ENCODE results near the gene SLC15A3. TPM values are rescaled to one million over a fixed set of nuclear protein-coding genes. Genes with fewer than 3 reads are reported as not detected.

Gene SLC15A3
- total RNA-seq, 4 donors from 2014 or later: 5.9 to 44.5 (median 28.7) TPM

DNA sequence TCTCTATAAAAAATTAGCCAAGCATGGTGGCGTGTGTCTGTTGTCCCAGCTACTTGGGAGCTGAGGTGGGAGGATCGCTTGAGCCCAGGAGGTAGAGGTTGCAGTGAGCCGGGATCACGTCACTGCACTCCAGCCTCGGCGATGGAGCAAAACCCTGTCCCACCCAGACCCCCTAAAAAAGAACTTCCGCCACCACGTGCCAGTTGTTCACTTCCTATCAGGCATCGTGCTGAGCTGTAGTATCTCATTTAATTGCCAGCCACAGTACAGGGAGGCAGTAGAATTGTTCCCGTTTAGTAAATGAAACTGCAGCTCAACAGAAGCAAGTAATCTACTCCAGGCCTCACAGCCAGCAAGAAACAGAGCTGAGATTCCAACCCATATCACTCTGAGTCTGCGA lies 30.7 kb downstream of the SLC15A3 start:
- no peak overlapping the region for H3K27ac ChIP-seq
- H3K4me1 ChIP-seq: peaks cover 13 to 28% of the 10 kb centered on the region in 2 donors
- no peak for TF ChIP-seq POLR2A (IDR thresholded peaks at IDR 0.05)
- H3K4me3 ChIP-seq: no peak overlapping the region
- no peaks in the 10 kb centered on the region for H3K27me3 ChIP-seq
- H3K36me3 ChIP-seq: no peaks in the 10 kb centered on the region
- no peak for DNase-seq
- no peaks in the 10 kb centered on the region for H3K9me3 ChIP-seq
- intact Hi-C loops (cut with DNase I; ENCODE audit: low total_unique reads): no loop called here

- H3K4me3 ChIP-seq: no peak overlapping the region
- no peak overlapping the region for H3K27ac ChIP-seq
- no peak for DNase-seq
- intact Hi-C loops (cut with DNase I; ENCODE audit: low total_unique reads): no loop called here
- no peaks in the 10 kb centered on the region for H3K9me3 ChIP-seq
- TF ChIP-seq, protein P1, sequence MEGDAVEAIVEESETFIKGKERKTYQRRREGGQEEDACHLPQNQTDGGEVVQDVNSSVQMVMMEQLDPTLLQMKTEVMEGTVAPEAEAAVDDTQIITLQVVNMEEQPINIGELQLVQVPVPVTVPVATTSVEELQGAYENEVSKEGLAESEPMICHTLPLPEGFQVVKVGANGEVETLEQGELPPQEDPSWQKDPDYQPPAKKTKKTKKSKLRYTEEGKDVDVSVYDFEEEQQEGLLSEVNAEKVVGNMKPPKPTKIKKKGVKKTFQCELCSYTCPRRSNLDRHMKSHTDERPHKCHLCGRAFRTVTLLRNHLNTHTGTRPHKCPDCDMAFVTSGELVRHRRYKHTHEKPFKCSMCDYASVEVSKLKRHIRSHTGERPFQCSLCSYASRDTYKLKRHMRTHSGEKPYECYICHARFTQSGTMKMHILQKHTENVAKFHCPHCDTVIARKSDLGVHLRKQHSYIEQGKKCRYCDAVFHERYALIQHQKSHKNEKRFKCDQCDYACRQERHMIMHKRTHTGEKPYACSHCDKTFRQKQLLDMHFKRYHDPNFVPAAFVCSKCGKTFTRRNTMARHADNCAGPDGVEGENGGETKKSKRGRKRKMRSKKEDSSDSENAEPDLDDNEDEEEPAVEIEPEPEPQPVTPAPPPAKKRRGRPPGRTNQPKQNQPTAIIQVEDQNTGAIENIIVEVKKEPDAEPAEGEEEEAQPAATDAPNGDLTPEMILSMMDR (IDR thresholded peaks at IDR 0.05): no peak
- H3K27me3 ChIP-seq: no peaks in the 10 kb centered on the region
- no peaks in the 10 kb centered on the region for H3K36me3 ChIP-seq
- H3K4me1 ChIP-seq: peaks cover 17 to 24% of the 10 kb centered on the region in 2 donors
Measured at GRCh38 chr11:60919956-60920355, 32.0 kb downstream of the SLC15A3 start.

DNA sequence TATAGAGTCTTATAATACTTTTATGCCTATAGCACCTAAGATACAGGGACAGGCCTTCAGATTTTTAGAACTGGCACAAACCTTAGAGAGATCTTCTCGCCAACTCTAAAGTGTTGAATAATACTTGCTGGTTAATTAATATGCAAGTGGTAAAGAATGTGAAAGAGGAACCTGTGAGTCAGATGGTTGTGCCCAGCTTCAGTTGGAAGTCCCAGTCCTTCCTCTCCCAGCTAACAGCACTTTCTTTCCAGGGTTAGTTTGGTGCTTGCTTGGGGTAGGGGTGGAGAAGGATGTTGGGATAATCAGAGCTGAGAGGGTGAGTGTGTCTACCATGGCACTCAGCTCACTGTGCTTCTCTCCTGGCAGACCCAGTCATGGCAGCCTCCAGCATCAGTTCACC lies 32.7 kb downstream of the SLC15A3 start:
- H3K9me3 ChIP-seq: no peaks in the 10 kb centered on the region
- TF ChIP-seq POLR2A (IDR thresholded peaks at IDR 0.05): no peak
- TF ChIP-seq, protein P1 (IDR thresholded peaks at IDR 0.05): no peak
- DNase-seq: no peak
- H3K36me3 ChIP-seq: no peaks in the 10 kb centered on the region
- H3K4me3 ChIP-seq: no peak overlapping the region
- no peak overlapping the region for H3K27ac ChIP-seq
- peaks cover 17 to 18% of the 10 kb centered on the region in 2 donors for H3K4me1 ChIP-seq
- no peaks in the 10 kb centered on the region for H3K27me3 ChIP-seq
- intact Hi-C loops (cut with DNase I; ENCODE audit: low total_unique reads): no loop called here

- DNase-seq: no peak
- TF ChIP-seq POLR2A (IDR thresholded peaks at IDR 0.05): no peak
- TF ChIP-seq, protein P1 (IDR thresholded peaks at IDR 0.05): no peak
- Histone ChIP-seq H3K4me1 (peaks cover 15 to 17% of the 10 kb centered on the region in 2 donors), H3K27me3 (no peaks in the 10 kb centered on the region), H3K36me3 (no peaks in the 10 kb centered on the region), H3K27ac (no peak overlapping the region), H3K4me3 (no peak overlapping the region), H3K9me3 (no peaks in the 10 kb centered on the region)
- intact Hi-C loops (cut with DNase I; ENCODE audit: low total_unique reads): no loop called here
Measured at GRCh38 chr11:60918939-60919265, 33.1 kb downstream of the SLC15A3 start.

DNA sequence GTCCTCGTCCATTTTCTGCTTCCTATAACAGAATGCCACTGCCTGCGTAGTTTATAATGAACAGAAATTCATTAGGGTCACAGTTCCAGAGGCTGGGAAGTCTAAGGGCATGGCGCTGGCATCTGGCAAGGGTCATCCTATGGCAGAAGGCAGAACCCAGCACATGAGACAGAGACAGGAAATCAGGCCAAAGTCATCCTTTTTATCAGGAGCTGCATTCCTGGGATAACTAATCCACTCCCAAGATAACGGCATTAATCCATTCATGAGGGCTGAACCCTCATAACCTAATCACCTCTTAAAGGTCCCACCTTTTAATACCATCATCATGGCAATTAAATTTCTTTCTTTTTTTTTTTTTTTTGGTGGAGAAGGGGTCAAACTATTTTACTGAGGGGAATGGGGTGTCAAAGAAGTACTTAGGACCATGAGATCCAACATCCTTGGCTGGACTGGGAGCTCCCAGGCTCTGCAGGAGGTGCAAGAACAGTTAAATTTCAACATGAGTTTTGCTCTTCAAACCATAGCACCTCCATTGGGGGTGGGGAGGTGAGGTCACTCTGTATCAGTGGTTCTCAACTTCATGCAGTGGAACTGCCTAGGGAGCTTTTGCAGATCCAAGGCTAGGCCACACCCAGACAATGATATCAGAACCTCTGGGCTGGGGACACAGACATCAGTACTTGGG lies 33.6 kb downstream of the SLC15A3 start:
- Histone ChIP-seq H3K4me1 (peaks cover 11 to 17% of the 10 kb centered on the region in 2 donors), H3K36me3 (no peaks in the 10 kb centered on the region), H3K27me3 (no peaks in the 10 kb centered on the region), H3K4me3 (no peak overlapping the region), H3K9me3 (no peaks in the 10 kb centered on the region), H3K27ac (no peak overlapping the region)
- no peak for DNase-seq
- TF ChIP-seq, protein P1 (IDR thresholded peaks at IDR 0.05): no peak
- no peak for TF ChIP-seq POLR2A (IDR thresholded peaks at IDR 0.05)
- intact Hi-C loops (cut with DNase I; ENCODE audit: low total_unique reads): no loop called here

DNA sequence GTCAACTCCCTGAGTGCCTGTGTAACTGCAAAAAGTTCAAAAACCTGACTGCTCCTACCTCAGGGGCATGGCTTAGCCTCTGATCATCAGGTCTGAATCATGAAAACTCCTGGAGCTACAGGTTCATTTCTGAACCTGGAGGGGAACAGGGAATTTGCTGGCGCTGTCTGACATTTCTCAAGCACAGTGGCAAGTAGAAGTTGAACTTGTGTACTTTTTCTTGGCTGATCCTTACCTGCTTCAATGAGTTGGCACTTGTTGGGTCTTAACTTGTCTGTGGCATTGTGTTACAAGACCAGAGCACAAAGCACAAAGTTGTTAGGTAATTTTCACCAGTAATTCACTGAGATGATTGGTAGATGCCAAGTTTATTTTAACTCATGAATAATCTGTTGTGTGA lies 34.7 kb downstream of the SLC15A3 start:
- no peaks in the 10 kb centered on the region for H3K36me3 ChIP-seq
- H3K27ac ChIP-seq: no peak overlapping the region
- TF ChIP-seq, protein P1 (IDR thresholded peaks at IDR 0.05): no peak
- TF ChIP-seq POLR2A (IDR thresholded peaks at IDR 0.05): no peak
- intact Hi-C loops (cut with DNase I; ENCODE audit: low total_unique reads): no loop called here
- no peaks in the 10 kb centered on the region for H3K9me3 ChIP-seq
- DNase-seq: no peak
- H3K27me3 ChIP-seq: no peaks in the 10 kb centered on the region
- H3K4me3 ChIP-seq: no peak overlapping the region
- H3K4me1 ChIP-seq: peaks cover 11 to 17% of the 10 kb centered on the region in 2 donors
